ENCODE data around the gene PARN.
"Not testable (repeated sequence)": the region's sequence is repeated elsewhere in the genome, so short reads cannot be mapped to it uniquely, and the experiment has no call there.

Gene PARN

GRCh38 chr16:14652726-14653125 lies 22.7 kb upstream of the PARN start:
- H3K9me3 ChIP-seq (ENCODE audit: control insufficient read depth, insufficient read depth, low read length), result no peaks in the 10 kb centered on the region
- H3K36me3 ChIP-seq (ENCODE audit: control insufficient read depth, insufficient read depth, low read length), result peaks cover 24% of the 10 kb centered on the region; the same call in 1 of the 2 replicates
- no peak for DNase-seq (ENCODE audit: low read depth, low spot score)
- H3K4me3 ChIP-seq (ENCODE audit: low read length), result no peak overlapping the region
- H3K27me3 ChIP-seq (ENCODE audit: control insufficient read depth, insufficient read depth, low read length), result no peaks in the 10 kb centered on the region
- WGBS (ENCODE audit: insufficient coverage, insufficient read length), result no CpG with 5 or more reads among the region's 2 CpGs
- no peak overlapping the region for H3K27ac ChIP-seq (ENCODE audit: low read length)
- H3K4me1 ChIP-seq (ENCODE audit: control insufficient read depth, insufficient read depth, low read length), result no peaks in the 10 kb centered on the region

GRCh38 chr16:14650629-14651028 lies 20.6 kb upstream of the PARN start:
- peaks cover 30% of the 10 kb centered on the region; the same call in 1 of the 2 replicates for H3K36me3 ChIP-seq (ENCODE audit: control insufficient read depth, insufficient read depth, low read length)
- no peak overlapping the region for H3K27ac ChIP-seq (ENCODE audit: low read length)
- H3K9me3 ChIP-seq (ENCODE audit: control insufficient read depth, insufficient read depth, low read length), result no peaks in the 10 kb centered on the region
- no peaks in the 10 kb centered on the region for H3K27me3 ChIP-seq (ENCODE audit: control insufficient read depth, insufficient read depth, low read length)
- DNase-seq (ENCODE audit: low read depth, low spot score), result no peak
- no peak overlapping the region for H3K4me3 ChIP-seq (ENCODE audit: low read length)
- no CpG with 5 or more reads among the region's 6 CpGs for WGBS (ENCODE audit: insufficient coverage, insufficient read length)
- H3K4me1 ChIP-seq (ENCODE audit: control insufficient read depth, insufficient read depth, low read length), result no peaks in the 10 kb centered on the region

GRCh38 chr16:14649816-14650215 lies 19.8 kb upstream of the PARN start:
- Histone ChIP-seq H3K9me3 (ENCODE audit: control insufficient read depth, insufficient read depth, low read length) (no peaks in the 10 kb centered on the region), H3K36me3 (ENCODE audit: control insufficient read depth, insufficient read depth, low read length) (peaks cover 34% of the 10 kb centered on the region; the same call in 1 of the 2 replicates), H3K4me3 (ENCODE audit: low read length) (no peak overlapping the region), H3K27ac (ENCODE audit: low read length) (no peak overlapping the region), H3K4me1 (ENCODE audit: control insufficient read depth, insufficient read depth, low read length) (no peaks in the 10 kb centered on the region), H3K27me3 (ENCODE audit: control insufficient read depth, insufficient read depth, low read length) (no peaks in the 10 kb centered on the region)
- DNase-seq (ENCODE audit: low read depth, low spot score), result no peak
- WGBS (ENCODE audit: insufficient coverage, insufficient read length), result no CpG with 5 or more reads among the region's 10 CpGs

- no peak overlapping the region for H3K27ac ChIP-seq (ENCODE audit: low read length)
- no peak for DNase-seq (ENCODE audit: low read depth, low spot score)
Observed at GRCh38 chr16:14641926-14642325, 11.9 kb upstream of the PARN start.

GRCh38 chr16:14641206-14641605 lies 11.1 kb upstream of the PARN start:
- Histone ChIP-seq H3K4me3 (ENCODE audit: low read length) (no peak overlapping the region), H3K4me1 (ENCODE audit: control insufficient read depth, insufficient read depth, low read length) (no peaks in the 10 kb centered on the region), H3K9me3 (ENCODE audit: control insufficient read depth, insufficient read depth, low read length) (no peaks in the 10 kb centered on the region), H3K27ac (ENCODE audit: low read length) (no peak overlapping the region), H3K36me3 (ENCODE audit: control insufficient read depth, insufficient read depth, low read length) (peaks cover 9% of the 10 kb centered on the region; the same call in 1 of the 2 replicates), H3K27me3 (ENCODE audit: control insufficient read depth, insufficient read depth, low read length) (no peaks in the 10 kb centered on the region)
- WGBS (ENCODE audit: insufficient coverage, insufficient read length), result no CpG with 5 or more reads among the region's 8 CpGs
- DNase-seq (ENCODE audit: low read depth, low spot score), result no peak

More at GRCh38 chr16:14641926-14642325, 11.9 kb upstream of the PARN start:
- no CpG with 5 or more reads among the region's 7 CpGs for WGBS (ENCODE audit: insufficient coverage, insufficient read length)
- Histone ChIP-seq H3K36me3 (ENCODE audit: control insufficient read depth, insufficient read depth, low read length) (peaks cover 11% of the 10 kb centered on the region; the same call in 1 of the 2 replicates), H3K27me3 (ENCODE audit: control insufficient read depth, insufficient read depth, low read length) (no peaks in the 10 kb centered on the region), H3K4me1 (ENCODE audit: control insufficient read depth, insufficient read depth, low read length) (no peaks in the 10 kb centered on the region), H3K9me3 (ENCODE audit: control insufficient read depth, insufficient read depth, low read length) (no peaks in the 10 kb centered on the region), H3K4me3 (ENCODE audit: low read length) (no peak overlapping the region)

GRCh38 chr16:14640538-14640937 lies 10.5 kb upstream of the PARN start:
- Histone ChIP-seq H3K4me3 (ENCODE audit: low read length) (no peak overlapping the region), H3K27me3 (ENCODE audit: control insufficient read depth, insufficient read depth, low read length) (no peaks in the 10 kb centered on the region), H3K9me3 (ENCODE audit: control insufficient read depth, insufficient read depth, low read length) (no peaks in the 10 kb centered on the region), H3K36me3 (ENCODE audit: control insufficient read depth, insufficient read depth, low read length) (peaks cover 7% of the 10 kb centered on the region; the same call in 1 of the 2 replicates), H3K4me1 (ENCODE audit: control insufficient read depth, insufficient read depth, low read length) (no peaks in the 10 kb centered on the region), H3K27ac (ENCODE audit: low read length) (no peak overlapping the region)
- no peak for DNase-seq (ENCODE audit: low read depth, low spot score)
- no CpG with 5 or more reads among the region's 10 CpGs for WGBS (ENCODE audit: insufficient coverage, insufficient read length)

GRCh38 chr16:14636951-14637240 lies 6.8 kb upstream of the PARN start:
- H3K9me3 ChIP-seq (ENCODE audit: control insufficient read depth, insufficient read depth, low read length); DNase-seq (ENCODE audit: low read depth, low spot score); H3K4me1 ChIP-seq (ENCODE audit: control insufficient read depth, insufficient read depth, low read length); H3K36me3 ChIP-seq (ENCODE audit: control insufficient read depth, insufficient read depth, low read length); H3K27me3 ChIP-seq (ENCODE audit: control insufficient read depth, insufficient read depth, low read length); H3K4me3 ChIP-seq (ENCODE audit: low read length); H3K27ac ChIP-seq (ENCODE audit: low read length): not testable (repeated sequence)
- WGBS (ENCODE audit: insufficient coverage, insufficient read length), result no CpG with 5 or more reads among the region's 1 CpG

GRCh38 chr16:14636179-14636950 lies 6.3 kb upstream of the PARN start:
- not testable (repeated sequence) for H3K27me3 ChIP-seq (ENCODE audit: control insufficient read depth, insufficient read depth, low read length); DNase-seq (ENCODE audit: low read depth, low spot score); H3K4me1 ChIP-seq (ENCODE audit: control insufficient read depth, insufficient read depth, low read length); H3K27ac ChIP-seq (ENCODE audit: low read length); H3K36me3 ChIP-seq (ENCODE audit: control insufficient read depth, insufficient read depth, low read length); H3K9me3 ChIP-seq (ENCODE audit: control insufficient read depth, insufficient read depth, low read length); H3K4me3 ChIP-seq (ENCODE audit: low read length)
- WGBS (ENCODE audit: insufficient coverage, insufficient read length), result no CpG with 5 or more reads among the region's 17 CpGs

- WGBS (ENCODE audit: insufficient coverage, insufficient read length), result no CpG with 5 or more reads among the region's 12 CpGs
- H3K4me1 ChIP-seq (ENCODE audit: control insufficient read depth, insufficient read depth, low read length), result peaks cover 3% of the 10 kb centered on the region; the same call in 1 of the 2 replicates
- no peaks in the 10 kb centered on the region for H3K9me3 ChIP-seq (ENCODE audit: control insufficient read depth, insufficient read depth, low read length)
- no peak overlapping the region for H3K27ac ChIP-seq (ENCODE audit: low read length)
- no peaks in the 10 kb centered on the region for H3K27me3 ChIP-seq (ENCODE audit: control insufficient read depth, insufficient read depth, low read length)
- H3K36me3 ChIP-seq (ENCODE audit: control insufficient read depth, insufficient read depth, low read length), result no peaks in the 10 kb centered on the region; the same call in 1 of the 2 replicates
- H3K4me3 ChIP-seq (ENCODE audit: low read length), result no peak overlapping the region
- no peak for DNase-seq (ENCODE audit: low read depth, low spot score)
Observed at GRCh38 chr16:14635395-14636165, 5.5 kb upstream of the PARN start.

- H3K27me3 ChIP-seq (ENCODE audit: control insufficient read depth, insufficient read depth, low read length), result no peaks in the 10 kb centered on the region
- no peaks in the 10 kb centered on the region for H3K36me3 ChIP-seq (ENCODE audit: control insufficient read depth, insufficient read depth, low read length)
- no peak overlapping the region for H3K27ac ChIP-seq (ENCODE audit: low read length)
- no peak overlapping the region; the same call in 1 of the 2 replicates for H3K4me3 ChIP-seq (ENCODE audit: low read length)
- no peaks in the 10 kb centered on the region for H3K9me3 ChIP-seq (ENCODE audit: control insufficient read depth, insufficient read depth, low read length)
- no CpG with 5 or more reads among the region's 7 CpGs for WGBS (ENCODE audit: insufficient coverage, insufficient read length)
- no peak for DNase-seq (ENCODE audit: low read depth, low spot score)
- H3K4me1 ChIP-seq (ENCODE audit: control insufficient read depth, insufficient read depth, low read length), result peaks cover 3% of the 10 kb centered on the region; the same call in 1 of the 2 replicates
Observed at GRCh38 chr16:14634389-14634725, 4.3 kb upstream of the PARN start.
